D341Med (cell line): ENCODE data around the gene MAP2K3.

Source experiments
- DNase-seq: peaks from one replicate; pipeline ENCODE4 v3.0.0; 2012; ENCODE audit warnings: low spot score

The MAP2K3 gene

GRCh38 chr17:21252796-21253645, 31.5 kb upstream of the MAP2K3 start, which contains the start of gene NATD1:
Gene NATD1, minus strand, starts transcription at chr17:21253410. Its CDS starts 146 bp downstream, at chr17:21253264.
- DNase-seq, result peak; percentile 94

- no peak for DNase-seq
These were observed 30.7 kb upstream of the MAP2K3 start for GRCh38 chr17:21253646-21254441.

GRCh38 chr17:21258593-21258992, 25.9 kb upstream of the MAP2K3 start:
- DNase-seq, result no peak

GRCh38 chr17:21262259-21262993, 22.1 kb upstream of the MAP2K3 start:
- DNase-seq, result no peak

GRCh38 chr17:21263376-21263775, 21.1 kb upstream of the MAP2K3 start:
- DNase-seq, result no peak

- DNase-seq, result no peak
These were observed 15.8 kb upstream of the MAP2K3 start for GRCh38 chr17:21268596-21269188.

- no peak for DNase-seq
These were observed 15.1 kb upstream of the MAP2K3 start for GRCh38 chr17:21269394-21269793.

- no peak for DNase-seq
These were observed 12.9 kb upstream of the MAP2K3 start for GRCh38 chr17:21271454-21272183.

- no peak for DNase-seq
These were observed 12.3 kb upstream of the MAP2K3 start for GRCh38 chr17:21272250-21272649.

GRCh38 chr17:21272881-21273792, 11.4 kb upstream of the MAP2K3 start:
- DNase-seq, result no peak

GRCh38 chr17:21275047-21275578, 9.4 kb upstream of the MAP2K3 start:
- no peak for DNase-seq

- peak; percentile 98 for DNase-seq
These were observed 8.8 kb upstream of the MAP2K3 start for GRCh38 chr17:21275579-21276263.

- DNase-seq, result peak; percentile 48
These were observed 8.3 kb upstream of the MAP2K3 start for GRCh38 chr17:21276264-21276588.

- no peak for DNase-seq
These were observed 7.2 kb upstream of the MAP2K3 start for GRCh38 chr17:21277332-21277731.

- DNase-seq, result no peak
These were observed 5.9 kb upstream of the MAP2K3 start for GRCh38 chr17:21278450-21279197.

GRCh38 chr17:21279198-21279535, 5.3 kb upstream of the MAP2K3 start:
- no peak for DNase-seq

- no peak for DNase-seq
These were observed 4.9 kb upstream of the MAP2K3 start for GRCh38 chr17:21279582-21279981.

- DNase-seq, result peak; percentile 90
These were observed 4.4 kb upstream of the MAP2K3 start for GRCh38 chr17:21280081-21280518.

GRCh38 chr17:21282231-21282630, 2.3 kb upstream of the MAP2K3 start:
- DNase-seq, result peak; percentile 56
